Small intestine (tissue), 7 donors: Measurements from ENCODE around the gene IGF2. TPM values are rescaled to one million over a fixed set of nuclear protein-coding genes. Genes with fewer than 3 reads are reported as not detected.

ENCODE experiments used
- DNase-seq, 2 donors: peaks; one replicate each; pipeline versions ENCODE4 v3.0.0 to v3.0.0-alpha.2; 2013
- FAIRE-seq: peaks from 2 replicates; lab custom pipeline; 2012; peaks lifted over from hg19 to GRCh38; lab: Jason Lieb, UNC
- H3K27ac ChIP-seq, 3 donors: one replicate each; pipeline ENCODE4 v1.5.1; 2013; ENCODE audit warnings: low read length in 2 of 3, mild to moderate bottlenecking in 2 of 3, control low read depth in 1 of 3, inconsistent platforms in 1 of 3, low read depth in 1 of 3, moderate library complexity in 1 of 3
- H3K27me3 ChIP-seq, 3 donors: one replicate each; pipeline ENCODE4 v1.6.1; 2013; ENCODE audit warnings: low read length in 3 of 3, inconsistent platforms in 1 of 3; ENCODE audit not compliant: control insufficient read depth in 3 of 3, insufficient read depth in 3 of 3
- H3K36me3 ChIP-seq, 3 donors: one replicate each; pipeline ENCODE4 v1.6.1; 2013; ENCODE audit warnings: low read length in 3 of 3, inconsistent platforms in 1 of 3, low read depth in 1 of 3, mild to moderate bottlenecking in 1 of 3, moderate library complexity in 1 of 3; ENCODE audit not compliant: control insufficient read depth in 3 of 3, insufficient read depth in 2 of 3
- H3K4me1 ChIP-seq, 3 donors: one replicate each; pipeline ENCODE4 v1.6.1; 2013; ENCODE audit warnings: low read length in 2 of 3, inconsistent platforms in 1 of 3, low read depth in 1 of 3, mild to moderate bottlenecking in 1 of 3, moderate library complexity in 1 of 3; ENCODE audit not compliant: control insufficient read depth in 3 of 3, insufficient read depth in 2 of 3
- H3K4me3 ChIP-seq, 3 donors: one replicate each; pipeline ENCODE4 v1.5.1; 2013; ENCODE audit warnings: low read length in 3 of 3, control low read depth in 1 of 3, inconsistent platforms in 1 of 3, low read depth in 1 of 3, mild to moderate bottlenecking in 1 of 3, moderate library complexity in 1 of 3
- H3K9me3 ChIP-seq, 2 donors: one replicate each; pipeline ENCODE4 v1.6.1; 2013; ENCODE audit warnings: low read depth in 1 of 2, low read length in 1 of 2; ENCODE audit not compliant: control insufficient read depth in 2 of 2, insufficient read depth in 1 of 2
- WGBS, 3 donors: extraction: QIAGEN DNeasy Blood & Tissue Kit; methylation state at CpG; one replicate each; pipeline ENCODE4 v1.1.7; 2013; 5-methylcytosine and 5-hydroxymethylcytosine counted together
- polyA plus RNA-seq, 4 donors: library from polyadenylated mRNA; stranded (reverse) in 3 of 4; unstranded in 1 of 4; fragments of 200-250 nt in 3 of 4; fragments of 120-200 nt in 1 of 4; gene quantifications; one replicate each; pipeline versions ENCODE4 v1.2.1 to v1.2.3, GENCODE V29; 2013
- donor health status: healthy with polysubstance abuse.
- donor health status: control.
- donor health status: control.
- donor health status: Bipolar disorder and iron deficiency.
- donor health status: healthy.

IGF2 gene
- polyA plus RNA-seq, 4 donors = 0.45 to 183 (median 10.6) TPM

DNA sequence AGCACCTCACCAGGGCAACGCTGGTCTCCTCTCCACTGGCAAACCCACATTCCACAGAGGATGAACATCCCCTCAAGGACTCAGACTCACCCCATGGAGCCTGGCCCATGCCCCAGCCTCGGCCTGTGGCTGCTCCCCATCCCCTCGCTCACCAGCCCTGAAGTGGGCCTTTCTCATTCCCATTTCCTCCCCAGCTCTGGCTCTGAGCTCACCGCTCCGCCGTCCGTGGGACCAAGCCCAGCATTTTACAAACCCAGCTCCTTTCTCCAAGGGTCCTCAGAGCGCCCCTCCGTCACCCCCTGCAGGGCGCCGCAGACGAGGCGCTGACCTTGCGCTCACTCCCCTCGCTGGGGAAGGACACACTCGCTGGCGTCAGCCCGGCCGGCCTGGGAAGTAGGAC lies 6.9 kb upstream of the IGF2 start:
- Histone ChIP-seq H3K9me3 (no peaks in the 10 kb centered on the region), H3K4me1 (peaks cover 0 to 3% (median 0%) of the 10 kb centered on the region in 3 donors), H3K27ac (no peak overlapping the region), H3K27me3 (peaks cover 20 to 98% (median 49%) of the 10 kb centered on the region in 3 donors), H3K4me3 (no peak overlapping the region), H3K36me3 (no peaks in the 10 kb centered on the region)
- DNase-seq = no peak
- WGBS, 3 donors = 34 to 42% (median 37%) methylated on average over 19 of the region's 19 CpGs
- no peak for FAIRE-seq

DNA sequence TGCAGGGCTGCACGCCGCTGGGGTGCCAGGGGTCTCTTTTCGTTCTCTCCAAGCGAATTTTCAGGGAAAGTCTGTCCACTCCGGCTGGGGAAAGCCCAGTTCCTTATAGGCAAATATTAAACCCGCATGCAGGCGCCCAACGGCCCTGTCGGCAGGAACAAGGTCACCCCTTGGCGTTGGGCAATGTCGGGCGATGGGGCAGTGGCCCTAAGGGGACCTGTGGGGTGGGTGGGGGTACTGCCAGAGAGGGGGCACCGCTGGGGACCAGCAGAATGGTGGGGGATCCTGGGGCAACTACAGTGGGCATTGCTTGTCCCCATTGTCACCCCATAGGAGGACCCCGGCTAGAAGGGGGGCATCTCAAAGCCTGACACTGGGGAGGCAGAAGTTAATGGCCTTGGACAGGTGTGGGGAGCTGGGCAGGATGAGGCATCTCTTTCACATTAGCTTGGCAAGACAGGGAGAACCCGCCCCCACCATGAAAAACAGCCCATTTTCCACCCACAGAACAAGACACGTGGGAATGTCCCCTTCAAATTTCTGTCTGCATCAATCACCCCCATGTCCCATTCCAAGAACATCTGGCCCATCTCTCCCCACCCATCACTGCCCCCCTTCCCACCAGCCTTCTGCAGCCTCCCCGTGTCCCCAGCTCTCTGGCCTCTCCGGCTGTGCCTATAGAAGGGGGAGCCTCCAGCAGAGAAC lies 5.5 kb upstream of the IGF2 start:
- Histone ChIP-seq H3K27me3 (peaks cover 28 to 96% (median 53%) of the 10 kb centered on the region in 3 donors), H3K4me1 (peaks cover 0 to 3% (median 0%) of the 10 kb centered on the region in 3 donors), H3K27ac (no peak overlapping the region), H3K9me3 (no peaks in the 10 kb centered on the region), H3K4me3 (no peak overlapping the region), H3K36me3 (no peaks in the 10 kb centered on the region)
- FAIRE-seq (no peak), DNase-seq (no peak)
- 10 to 17% (median 13%) methylated on average over 18 of the region's 18 CpGs for WGBS, 3 donors

DNA sequence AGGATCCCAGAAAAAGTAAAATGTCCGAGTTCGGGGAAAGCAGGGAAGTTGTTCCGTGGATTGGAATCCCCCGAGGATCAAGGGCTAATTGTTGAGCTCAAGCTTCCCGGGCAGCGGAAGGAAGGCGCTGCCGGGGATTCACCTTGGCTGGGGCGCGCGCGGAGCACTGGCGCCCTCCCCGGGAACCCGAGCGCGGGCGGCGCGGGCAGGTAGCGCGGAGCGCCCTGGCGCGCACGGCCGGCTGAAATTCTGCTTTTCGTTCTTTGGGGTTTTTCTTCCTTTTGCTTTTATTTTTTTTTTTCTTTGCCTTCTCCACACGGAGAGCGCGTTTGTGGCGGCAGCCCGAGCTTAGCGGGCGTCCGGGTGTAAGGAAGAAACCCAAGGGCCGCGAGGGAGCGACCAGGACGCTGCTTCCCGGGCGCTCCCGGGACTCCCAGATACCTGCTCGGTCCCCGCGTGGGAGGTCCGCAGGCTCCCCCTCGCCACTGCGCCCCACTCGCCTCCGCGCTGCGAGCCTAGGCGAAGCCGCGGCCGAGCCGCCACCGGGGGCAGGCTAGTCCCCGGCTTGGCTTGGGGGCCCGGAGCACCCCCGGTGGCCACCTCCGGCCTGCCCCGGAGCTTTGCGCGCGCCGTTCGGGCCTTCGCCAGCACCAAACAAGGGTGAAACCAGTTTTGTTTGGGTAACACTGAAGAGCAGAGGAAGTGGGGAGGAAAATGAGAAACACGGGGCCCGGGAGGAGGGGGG lies 4.8 kb upstream of the IGF2 start:
- Histone ChIP-seq H3K27me3 (peaks cover 35 to 92% (median 54%) of the 10 kb centered on the region in 3 donors), H3K9me3 (no peaks in the 10 kb centered on the region), H3K36me3 (no peaks in the 10 kb centered on the region), H3K4me1 (peaks cover 0 to 3% (median 0%) of the 10 kb centered on the region in 3 donors), H3K27ac (no peak overlapping the region), H3K4me3 (no peak overlapping the region)
- FAIRE-seq (no peak), DNase-seq (peak in 1 of 2 donors; percentile 61)
- WGBS, 3 donors = 2 to 3% (median 2%) methylated on average over 66 to 72 of the region's 72 CpGs

DNA sequence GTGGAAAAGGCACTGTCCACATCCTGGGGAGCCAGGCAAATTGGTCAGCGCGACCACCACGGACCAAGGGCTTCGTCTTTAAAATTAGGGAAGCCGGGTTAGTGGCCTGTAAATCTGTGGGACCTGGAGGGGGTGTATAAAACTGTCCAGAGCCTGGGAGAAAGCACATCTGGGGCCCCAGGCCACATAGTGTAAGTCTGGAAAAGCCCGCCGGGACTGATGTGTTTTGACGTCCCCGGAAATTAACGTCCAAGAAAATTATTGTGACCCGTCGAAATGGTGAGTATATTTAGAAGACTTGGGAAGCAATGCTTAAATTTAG lies 4.2 kb upstream of the IGF2 start:
- FAIRE-seq = no peak
- H3K9me3 ChIP-seq = no peaks in the 10 kb centered on the region
- no peak overlapping the region for H3K27ac ChIP-seq
- no peak for DNase-seq
- peaks cover 0 to 3% (median 0%) of the 10 kb centered on the region in 3 donors for H3K4me1 ChIP-seq
- H3K36me3 ChIP-seq = no peaks in the 10 kb centered on the region
- no peak overlapping the region for H3K4me3 ChIP-seq
- 7 to 12% (median 7%) methylated on average over 12 of the region's 12 CpGs for WGBS, 3 donors
- H3K27me3 ChIP-seq = peaks cover 40 to 89% (median 54%) of the 10 kb centered on the region in 3 donors

DNA sequence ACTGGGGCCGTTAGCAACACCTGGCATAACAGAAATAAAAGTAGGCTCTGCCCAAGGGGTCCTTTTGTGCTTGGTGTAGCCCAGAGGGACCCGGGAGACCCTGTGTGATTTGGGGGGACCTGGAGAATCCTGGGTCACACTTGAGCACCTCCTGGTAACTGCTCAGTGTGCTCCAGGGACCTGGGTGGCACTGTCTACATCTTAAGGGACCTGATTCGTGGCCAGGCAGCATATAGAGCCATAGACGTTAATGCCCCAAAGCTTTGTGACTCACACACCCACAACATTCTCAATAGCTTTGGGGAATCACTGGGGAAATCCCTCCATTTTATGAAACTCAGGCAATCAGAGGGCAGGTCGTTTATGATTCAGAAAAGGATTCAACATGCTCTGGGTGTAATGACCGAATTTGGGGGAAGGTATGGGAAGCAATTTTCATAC lies 3.6 kb upstream of the IGF2 start:
- H3K4me3 ChIP-seq = no peak overlapping the region
- peaks cover 44 to 87% (median 53%) of the 10 kb centered on the region in 3 donors for H3K27me3 ChIP-seq
- no peak for DNase-seq
- H3K9me3 ChIP-seq = no peaks in the 10 kb centered on the region
- no peak overlapping the region for H3K27ac ChIP-seq
- H3K4me1 ChIP-seq = peaks cover 0 to 3% (median 0%) of the 10 kb centered on the region in 3 donors
- H3K36me3 ChIP-seq = no peaks in the 10 kb centered on the region
- no peak for FAIRE-seq
- 1 to 16% (median 5%) methylated on average over 6 of the region's 6 CpGs for WGBS, 3 donors

DNA sequence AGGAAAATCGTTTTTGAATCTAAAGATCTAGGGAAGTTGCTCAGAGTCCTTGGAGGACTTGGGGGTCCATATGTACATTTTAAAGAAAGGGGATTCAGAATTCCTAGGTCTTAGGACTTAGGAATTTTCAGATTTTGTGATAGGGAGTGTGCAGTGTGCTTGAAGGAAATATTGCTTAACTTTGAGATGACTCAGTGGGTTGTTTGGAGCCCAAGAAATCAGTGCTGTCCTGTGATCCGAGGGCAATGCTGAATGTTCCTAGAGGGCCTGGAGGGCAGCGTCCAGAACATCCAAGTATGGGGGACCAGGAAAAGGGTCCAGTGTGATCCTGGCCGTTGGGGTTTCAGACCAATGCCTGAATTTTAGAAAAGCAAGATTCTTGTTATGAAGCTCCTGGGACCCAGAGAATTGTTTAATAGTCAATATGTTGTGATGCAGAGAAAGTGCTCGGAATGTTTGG lies 3.1 kb upstream of the IGF2 start:
- 5 to 19% (median 8%) methylated on average over 5 of the region's 5 CpGs for WGBS, 3 donors
- H3K27me3 ChIP-seq = peaks cover 43 to 87% (median 54%) of the 10 kb centered on the region in 3 donors

DNA sequence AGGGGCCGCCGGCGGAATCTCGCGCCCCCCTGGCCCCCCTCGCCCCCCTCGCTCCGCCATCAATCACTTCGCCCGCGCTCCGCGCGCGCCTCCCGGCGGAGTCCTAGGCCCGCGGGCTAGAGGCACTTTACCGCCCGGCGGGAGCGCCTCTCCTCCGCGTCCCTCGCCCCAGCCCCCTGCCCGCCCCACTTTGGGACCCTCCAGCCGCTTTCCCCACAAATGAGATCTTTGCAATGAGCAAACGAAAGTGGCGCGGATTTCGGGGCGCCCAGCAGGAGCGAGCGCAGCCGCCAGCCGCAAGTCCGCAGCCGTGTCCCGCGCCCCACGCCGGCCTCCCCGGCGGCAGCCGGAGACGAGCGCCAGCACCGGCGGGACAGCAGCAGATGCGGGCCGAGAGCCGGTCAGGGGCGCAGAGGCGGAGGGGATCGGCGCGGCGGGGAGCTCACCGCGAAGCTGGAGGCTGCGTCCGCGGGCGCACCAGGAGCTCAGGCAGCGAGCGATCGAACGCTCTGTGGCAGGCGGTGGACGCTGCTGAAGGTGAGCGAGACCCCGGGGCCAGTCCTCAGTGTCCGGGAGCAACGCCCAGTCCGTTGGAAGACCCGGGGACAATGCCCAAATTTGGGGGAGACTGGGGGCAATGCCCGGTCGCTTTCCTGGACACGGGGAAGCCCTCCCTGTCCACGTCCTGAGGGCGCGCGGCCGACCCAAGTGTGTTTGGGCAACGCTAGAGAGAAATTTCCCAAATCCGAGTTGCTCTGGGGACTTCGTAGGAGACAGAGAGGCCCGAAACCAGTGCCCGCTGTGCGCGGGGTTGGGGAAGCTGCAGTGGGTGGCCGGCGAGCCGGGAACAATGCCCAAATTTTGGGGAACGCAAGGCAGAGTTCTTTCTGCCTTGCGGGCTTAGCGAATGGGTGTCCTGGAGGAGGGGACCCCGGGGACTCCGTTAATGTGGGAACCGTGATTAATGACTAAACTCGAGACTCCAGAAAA lies 1.5 kb upstream of the IGF2 start:
- Histone ChIP-seq H3K4me1 (peaks cover 0 to 3% (median 0%) of the 10 kb centered on the region in 3 donors), H3K4me3 (peak overlapping the region in 1 of 3 donors; percentile 35), H3K36me3 (peaks cover 0 to 8% (median 0%) of the 10 kb centered on the region in 3 donors), H3K9me3 (no peaks in the 10 kb centered on the region), H3K27ac (no peak overlapping the region), H3K27me3 (peaks cover 44 to 87% (median 49%) of the 10 kb centered on the region in 3 donors)
- FAIRE-seq (no peak), DNase-seq (peak in 1 of 2 donors; percentile 53)
- WGBS, 3 donors = 6 to 11% (median 7%) methylated on average over 83 to 102 of the region's 102 CpGs

More for the DNA sequence above, 3.1 kb upstream of the IGF2 start:
- no peak overlapping the region for H3K27ac ChIP-seq
- H3K9me3 ChIP-seq = no peaks in the 10 kb centered on the region
- peaks cover 0 to 3% (median 0%) of the 10 kb centered on the region in 3 donors for H3K4me1 ChIP-seq
- peaks cover 0 to 2% (median 0%) of the 10 kb centered on the region in 3 donors for H3K36me3 ChIP-seq
- DNase-seq (no peak), FAIRE-seq (no peak)
- H3K4me3 ChIP-seq = no peak overlapping the region
